ENCODE data around the gene TPTE2.

- TF ChIP-seq POLR2A (IDR thresholded peaks at IDR 0.05; ENCODE audit: low read depth, low read length) (no peak), POLR2AphosphoS5 (IDR thresholded peaks at IDR 0.05; ENCODE audit: low read depth, low read length) (no peak), TAF1 (IDR thresholded peaks at IDR 0.05; ENCODE audit: low read depth, low read length) (no peak), SPI1 (IDR thresholded peaks at IDR 0.05; ENCODE audit: low read depth, low read length) (no peak), PAX5 (IDR thresholded peaks at IDR 0.05; ENCODE audit: insufficient read depth, low read length, severe bottlenecking) (no peak), POU2F2 (IDR thresholded peaks at IDR 0.05; ENCODE audit: low read depth, low read length) (no peak)
Observed at GRCh38 chr13:19597523-19597922, 36.2 kb upstream of the TPTE2 start.
